CD14-positive monocyte (primary cell): ENCODE results near the gene BCAP31. TPM values are rescaled to one million over a fixed set of nuclear protein-coding genes. Genes with fewer than 3 reads are reported as not detected.

ENCODE experiments used
- DNase-seq, 3 donors: peaks; one replicate each; pipeline ENCODE4 v3.0.0-alpha.2; 2011 to 2022
- H2AFZ ChIP-seq: 2 replicates; pipeline ENCODE4 v1.6.0; 2012; ENCODE audit warnings: mild to moderate bottlenecking, low read depth, low read length, inconsistent platforms; ENCODE audit not compliant: insufficient read depth, poor library complexity, severe bottlenecking
- H3K27ac ChIP-seq, 2 donors: 1 replicate in 1 of 2; 2 replicates in 1 of 2; pipeline ENCODE4 v1.5.1; 2012 to 2013; ENCODE audit warnings: low read length in 2 of 2, control low read depth in 1 of 2, inconsistent platforms in 1 of 2, low read depth in 1 of 2, mild to moderate bottlenecking in 1 of 2
- H3K27me3 ChIP-seq, 2 donors: one replicate each; pipeline versions ENCODE4 v1.6.0 to v1.6.1; 2011 to 2013; ENCODE audit warnings: low read length in 2 of 2; ENCODE audit not compliant: control insufficient read depth in 2 of 2, insufficient read depth in 2 of 2
- H3K36me3 ChIP-seq, 2 donors: replicated peaks in 1 of 2; 1 replicate in 1 of 2; 2 replicates in 1 of 2; pipeline versions ENCODE4 v1.5.1 to v1.6.1; 2012 to 2013; ENCODE audit warnings: low read length in 2 of 2, control low read depth in 1 of 2, inconsistent platforms in 1 of 2, mild to moderate bottlenecking in 1 of 2; ENCODE audit not compliant: insufficient read depth in 2 of 2, control insufficient read depth in 1 of 2
- H3K4me1 ChIP-seq, 2 donors: 1 replicate in 1 of 2; 2 replicates in 1 of 2; pipeline versions ENCODE4 v1.5.1 to v1.6.1; 2012 to 2013; ENCODE audit warnings: low read length in 2 of 2, control low read depth in 1 of 2, inconsistent platforms in 1 of 2, mild to moderate bottlenecking in 1 of 2, moderate library complexity in 1 of 2; ENCODE audit not compliant: insufficient read depth in 2 of 2, control insufficient read depth in 1 of 2
- H3K4me2 ChIP-seq: replicated peaks from 2 replicates; pipeline ENCODE3; 2012; ENCODE audit warnings: low read length, moderate library complexity, mild to moderate bottlenecking; ENCODE audit not compliant: poor library complexity, severe bottlenecking; ENCODE audit errors: extremely low read depth
- H3K4me3 ChIP-seq, 3 experiments: fragments of 200-600 bp in 1 of 3; sonication (generic) in 1 of 3; replicated peaks in 1 of 3; 1 replicate in 2 of 3; 2 replicates in 1 of 3; pipeline ENCODE4 v1.5.1; 2011 to 2013; ENCODE audit warnings: low read length in 3 of 3, mild to moderate bottlenecking in 3 of 3, control low read depth in 2 of 3, low read depth in 2 of 3, inconsistent platforms in 1 of 3, moderate library complexity in 1 of 3
- H3K79me2 ChIP-seq: 2 replicates; pipeline ENCODE4 v1.6.0; 2012; ENCODE audit warnings: mild to moderate bottlenecking, control low read depth, inconsistent platforms, low read length, moderate library complexity; ENCODE audit not compliant: insufficient read depth
- H3K9ac ChIP-seq: 2 replicates; pipeline ENCODE4 v1.6.0; 2017; ENCODE audit warnings: low read length, mild to moderate bottlenecking; ENCODE audit not compliant: insufficient read depth, poor library complexity, severe bottlenecking
- H3K9me3 ChIP-seq, 2 donors: replicated peaks in 1 of 2; 1 replicate in 1 of 2; 2 replicates in 1 of 2; pipeline versions ENCODE4 v1.5.1 to v1.6.1; 2012 to 2013; ENCODE audit warnings: low read length in 2 of 2, control low read depth in 1 of 2; ENCODE audit not compliant: control insufficient read depth in 1 of 2, insufficient read depth in 1 of 2
- H4K20me1 ChIP-seq: 2 replicates; pipeline ENCODE4 v1.6.0; 2012; ENCODE audit warnings: mild to moderate bottlenecking, low read length, control low read depth, moderate library complexity; ENCODE audit not compliant: insufficient read depth
- H3K27ac Mint-ChIP-seq, 7 donors: one replicate each; pipeline ENCODE4 v1.8.0; 2020; ENCODE audit warnings: mild to moderate bottlenecking in 7 of 7, mixed read lengths in 7 of 7, moderate library complexity in 6 of 7, inconsistent platforms in 2 of 7
- H3K27me3 Mint-ChIP-seq, 3 donors: one replicate each; pipeline ENCODE4 v1.8.0; 2021 to 2022; ENCODE audit warnings: low read depth in 3 of 3, mild to moderate bottlenecking in 3 of 3, mixed read lengths in 3 of 3, moderate library complexity in 3 of 3, inconsistent platforms in 1 of 3
- H3K36me3 Mint-ChIP-seq, 2 donors: one replicate each; pipeline ENCODE4 v1.8.0; 2020; ENCODE audit warnings: mixed read lengths in 2 of 2, inconsistent platforms in 1 of 2, mild to moderate bottlenecking in 1 of 2
- H3K4me1 Mint-ChIP-seq: one replicate; pipeline ENCODE4 v1.8.0; 2020; ENCODE audit warnings: mild to moderate bottlenecking, mixed read lengths
- H3K4me3 Mint-ChIP-seq, 2 donors: one replicate each; pipeline ENCODE4 v1.8.0; 2020; ENCODE audit warnings: mild to moderate bottlenecking in 2 of 2, mixed read lengths in 2 of 2, moderate library complexity in 1 of 2
- H3K9me3 Mint-ChIP-seq, 7 donors: one replicate each; pipeline ENCODE4 v1.8.0; 2020 to 2022; ENCODE audit warnings: mixed read lengths in 7 of 7, mild to moderate bottlenecking in 6 of 7, moderate library complexity in 6 of 7, inconsistent platforms in 2 of 7
- WGBS: methylation state at CpG from one replicate; pipeline ENCODE4 v1.1.5; 2013; ENCODE audit warnings: missing lambda C conversion rate; ENCODE audit not compliant: insufficient coverage; 5-methylcytosine and 5-hydroxymethylcytosine counted together
- intact Hi-C, 2 donors: fragments of 100-400 bp; cut with micrococcal nuclease; formaldehyde crosslinking; loops; one replicate each; pipeline versions ENCODE4 v1.15.0 to v1.15.1; 2023
- polyA plus RNA-seq, 3 donors: library from polyadenylated mRNA; depleted of rRNA in 1 of 3; unstranded in 2 of 3; stranded (reverse) in 1 of 3; fragments of 300-500 nt in 2 of 3; fragments of >200 nt in 1 of 3; fragmentation: Illumina TruSeq in 2 of 3; gene quantifications; 1 replicate in 2 of 3; 2 replicates in 1 of 3; pipeline ENCODE4 v1.2.3, GENCODE V29; 2012 to 2021
- TF ChIP-seq, protein P1 (sequence below): fragments of 200-600 bp; IDR thresholded peaks from one replicate; pipeline ENCODE4 v1.8.0; 2022; ENCODE audit warnings: antibody characterized with exemption, mild to moderate bottlenecking

The BCAP31 gene
- polyA plus RNA-seq, 3 donors = 139 to 294 (median 288) TPM

DNA sequence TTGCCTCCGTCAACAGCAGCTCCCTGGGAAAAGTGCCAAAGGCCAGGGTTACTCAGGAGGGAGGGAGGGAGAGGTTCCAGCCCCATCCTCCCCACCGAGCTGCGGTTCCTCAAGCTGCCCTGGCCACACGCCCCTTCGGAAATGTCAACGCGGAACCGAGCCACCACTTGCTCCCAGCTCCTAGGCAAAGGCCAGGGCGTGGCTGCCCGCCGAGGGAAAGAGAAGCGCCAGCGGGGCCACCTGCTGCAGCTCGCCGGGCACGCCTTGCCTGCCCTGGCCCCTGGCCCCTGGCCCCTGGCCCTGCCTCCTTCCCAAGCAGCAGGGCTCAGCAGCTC, 21.2 kb downstream of the BCAP31 start:
- no peaks in the 10 kb centered on the region for H3K4me1 ChIP-seq
- Mint-ChIP-seq H3K4me1 (no peaks in the 10 kb centered on the region), H3K27me3 (peaks cover 0 to 13% (median 0%) of the 10 kb centered on the region in 3 donors), H3K9me3 (peaks cover 0 to 3% (median 0%) of the 10 kb centered on the region in 7 donors), H3K27ac (no peak overlapping the region), H3K36me3 (peaks cover 53 to 72% of the 10 kb centered on the region in 2 donors), H3K4me3 (no peak overlapping the region)
- no peaks in the 10 kb centered on the region for H3K27me3 ChIP-seq
- peaks cover 49% of the 10 kb centered on the region for H4K20me1 ChIP-seq
- H3K27ac ChIP-seq = no peak overlapping the region
- no peaks in the 10 kb centered on the region for H3K79me2 ChIP-seq
- peaks cover 61 to 65% of the 10 kb centered on the region in 2 donors for H3K36me3 ChIP-seq
- no peaks in the 10 kb centered on the region for H3K9me3 ChIP-seq
- no peak overlapping the region for H3K4me2 ChIP-seq
- H3K9ac ChIP-seq = no peak overlapping the region
- intact Hi-C loops = no loop called here
- H3K4me3 ChIP-seq = no peak overlapping the region
- no peak for DNase-seq
- 100% methylated on average over 1 of the region's 16 CpGs for WGBS
- TF ChIP-seq, protein P1, sequence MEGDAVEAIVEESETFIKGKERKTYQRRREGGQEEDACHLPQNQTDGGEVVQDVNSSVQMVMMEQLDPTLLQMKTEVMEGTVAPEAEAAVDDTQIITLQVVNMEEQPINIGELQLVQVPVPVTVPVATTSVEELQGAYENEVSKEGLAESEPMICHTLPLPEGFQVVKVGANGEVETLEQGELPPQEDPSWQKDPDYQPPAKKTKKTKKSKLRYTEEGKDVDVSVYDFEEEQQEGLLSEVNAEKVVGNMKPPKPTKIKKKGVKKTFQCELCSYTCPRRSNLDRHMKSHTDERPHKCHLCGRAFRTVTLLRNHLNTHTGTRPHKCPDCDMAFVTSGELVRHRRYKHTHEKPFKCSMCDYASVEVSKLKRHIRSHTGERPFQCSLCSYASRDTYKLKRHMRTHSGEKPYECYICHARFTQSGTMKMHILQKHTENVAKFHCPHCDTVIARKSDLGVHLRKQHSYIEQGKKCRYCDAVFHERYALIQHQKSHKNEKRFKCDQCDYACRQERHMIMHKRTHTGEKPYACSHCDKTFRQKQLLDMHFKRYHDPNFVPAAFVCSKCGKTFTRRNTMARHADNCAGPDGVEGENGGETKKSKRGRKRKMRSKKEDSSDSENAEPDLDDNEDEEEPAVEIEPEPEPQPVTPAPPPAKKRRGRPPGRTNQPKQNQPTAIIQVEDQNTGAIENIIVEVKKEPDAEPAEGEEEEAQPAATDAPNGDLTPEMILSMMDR = no peak
- H2AFZ ChIP-seq = no peak overlapping the region

DNA sequence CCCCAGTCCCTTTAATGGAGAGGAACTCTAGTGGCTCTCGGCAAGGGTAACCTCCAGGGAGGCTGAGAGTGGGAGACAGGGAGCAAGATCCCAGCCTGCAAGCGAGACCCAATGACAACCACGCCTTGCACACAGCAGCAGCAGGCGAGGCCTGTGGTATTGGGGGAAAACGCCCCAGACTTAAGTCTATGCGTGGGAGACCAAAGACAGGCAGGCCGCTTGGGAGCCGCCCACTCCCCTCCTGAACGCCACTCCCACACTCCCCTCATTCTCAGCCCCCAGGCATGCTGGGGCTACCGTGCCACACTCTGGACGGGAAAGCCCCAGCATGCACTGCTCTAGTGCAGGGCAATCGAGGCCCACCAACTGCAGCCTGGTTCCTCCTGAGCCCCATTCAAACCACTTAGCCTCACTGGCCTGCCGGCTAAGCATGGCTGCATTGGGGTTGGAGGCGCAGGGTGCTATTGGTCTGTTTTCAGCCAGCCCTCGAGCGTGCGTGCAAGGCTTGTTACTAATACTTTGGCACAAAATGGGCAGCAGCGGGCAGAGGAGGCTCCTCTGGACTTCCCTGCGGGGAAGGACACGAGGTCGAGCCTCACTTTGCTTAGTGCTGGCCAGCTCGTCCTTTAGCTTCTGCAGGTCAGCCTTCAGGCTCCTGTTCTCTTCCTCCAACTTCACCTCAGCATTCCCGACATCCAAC, 21.7 kb downstream of the BCAP31 start:
- H3K4me1 ChIP-seq = no peaks in the 10 kb centered on the region
- peaks cover 48% of the 10 kb centered on the region for H4K20me1 ChIP-seq
- Mint-ChIP-seq H3K36me3 (peaks cover 54 to 77% of the 10 kb centered on the region in 2 donors), H3K4me1 (no peaks in the 10 kb centered on the region), H3K27me3 (peaks cover 0 to 13% (median 0%) of the 10 kb centered on the region in 3 donors), H3K9me3 (peaks cover 0 to 3% (median 0%) of the 10 kb centered on the region in 7 donors), H3K4me3 (no peak overlapping the region), H3K27ac (no peak overlapping the region)
- no peak overlapping the region for H3K4me2 ChIP-seq
- no peak overlapping the region for H2AFZ ChIP-seq
- no peak overlapping the region for H3K27ac ChIP-seq
- intact Hi-C loops = no loop called here
- H3K27me3 ChIP-seq = no peaks in the 10 kb centered on the region
- TF ChIP-seq, protein P1 = no peak
- H3K9ac ChIP-seq = no peak overlapping the region
- H3K36me3 ChIP-seq = peaks cover 61 to 66% of the 10 kb centered on the region in 2 donors
- H3K79me2 ChIP-seq = no peaks in the 10 kb centered on the region
- no peak for DNase-seq
- WGBS = 98% methylated on average over 11 of the region's 23 CpGs
- no peaks in the 10 kb centered on the region for H3K9me3 ChIP-seq
- no peak overlapping the region for H3K4me3 ChIP-seq
